ENCODE results near the gene SLC47A2. TPM values are rescaled to one million over a fixed set of nuclear protein-coding genes. Genes with fewer than 3 reads are reported as not detected.
A peak's percentile ranks its signal among the peaks of the same experiment; 100 is the strongest.

Gene SLC47A2
- total RNA-seq, 4 donors from 2014 or later = not detected

GRCh38 chr17:19709841-19710240, 6.5 kb downstream of the SLC47A2 start:
- H3K4me1 ChIP-seq = no peaks in the 10 kb centered on the region
- H3K27ac ChIP-seq (replicated peaks in 1 of 4) = no peak overlapping the region
- no peaks in the 10 kb centered on the region for H3K36me3 ChIP-seq
- no peaks in the 10 kb centered on the region for H3K9me3 ChIP-seq
- DNase-seq (ENCODE audit: extremely low spot score) = peak; percentile 66
- H3K27me3 ChIP-seq = no peaks in the 10 kb centered on the region
- TF ChIP-seq, protein P1, sequence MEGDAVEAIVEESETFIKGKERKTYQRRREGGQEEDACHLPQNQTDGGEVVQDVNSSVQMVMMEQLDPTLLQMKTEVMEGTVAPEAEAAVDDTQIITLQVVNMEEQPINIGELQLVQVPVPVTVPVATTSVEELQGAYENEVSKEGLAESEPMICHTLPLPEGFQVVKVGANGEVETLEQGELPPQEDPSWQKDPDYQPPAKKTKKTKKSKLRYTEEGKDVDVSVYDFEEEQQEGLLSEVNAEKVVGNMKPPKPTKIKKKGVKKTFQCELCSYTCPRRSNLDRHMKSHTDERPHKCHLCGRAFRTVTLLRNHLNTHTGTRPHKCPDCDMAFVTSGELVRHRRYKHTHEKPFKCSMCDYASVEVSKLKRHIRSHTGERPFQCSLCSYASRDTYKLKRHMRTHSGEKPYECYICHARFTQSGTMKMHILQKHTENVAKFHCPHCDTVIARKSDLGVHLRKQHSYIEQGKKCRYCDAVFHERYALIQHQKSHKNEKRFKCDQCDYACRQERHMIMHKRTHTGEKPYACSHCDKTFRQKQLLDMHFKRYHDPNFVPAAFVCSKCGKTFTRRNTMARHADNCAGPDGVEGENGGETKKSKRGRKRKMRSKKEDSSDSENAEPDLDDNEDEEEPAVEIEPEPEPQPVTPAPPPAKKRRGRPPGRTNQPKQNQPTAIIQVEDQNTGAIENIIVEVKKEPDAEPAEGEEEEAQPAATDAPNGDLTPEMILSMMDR (IDR thresholded peaks at IDR 0.05) = no peak
- no peak for TF ChIP-seq POLR2AphosphoS5 (IDR thresholded peaks at IDR 0.05)
- no peak for TF ChIP-seq EP300 (IDR thresholded peaks at IDR 0.05)
- TF ChIP-seq POLR2A (IDR thresholded peaks at IDR 0.05; ENCODE audit: low read depth) = no peak
- H3K4me3 ChIP-seq = no peak overlapping the region
- intact Hi-C loops (cut with DNase I) = no loop called here
- WGBS = 89% methylated on average over 3 of the region's 3 CpGs

DNA sequence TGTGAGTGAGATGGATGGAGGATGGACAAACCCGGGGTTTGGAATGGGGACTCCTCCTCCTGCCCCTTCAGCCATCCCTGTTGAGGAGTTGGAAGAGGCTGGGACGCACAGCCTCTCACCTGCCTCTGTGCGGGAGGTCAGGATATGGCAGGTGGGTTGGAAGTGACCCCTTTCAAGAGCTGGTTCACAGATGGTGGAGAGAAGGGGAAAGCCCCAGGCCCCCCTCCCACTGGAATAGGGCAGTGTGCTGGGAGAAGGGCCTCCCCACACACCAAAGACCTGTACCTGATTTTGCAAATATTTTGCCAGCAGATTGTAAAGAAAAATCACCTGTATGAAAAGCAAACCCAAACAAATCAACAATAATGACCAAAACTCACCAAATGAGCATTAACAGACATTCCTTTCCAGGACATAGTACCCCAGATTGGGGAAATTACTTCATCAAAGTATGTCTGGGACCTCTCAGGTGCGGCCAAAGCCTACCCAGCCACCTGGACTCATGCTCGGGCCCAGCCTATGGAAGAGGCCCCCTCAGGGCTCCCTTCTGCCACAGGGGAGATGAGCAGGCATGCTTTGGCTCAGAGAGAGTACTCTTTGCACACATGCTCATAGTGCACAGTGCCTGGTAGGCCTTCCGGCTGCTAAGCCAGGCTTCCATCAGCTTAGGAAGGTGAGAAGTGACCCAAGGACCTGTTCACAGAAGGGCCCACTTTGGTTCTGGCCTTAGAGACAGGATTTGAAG, 7.8 kb downstream of the SLC47A2 start:
- WGBS = 98% methylated on average over 6 of the region's 6 CpGs
- H3K4me3 ChIP-seq = no peak overlapping the region
- intact Hi-C loops (cut with DNase I) = no loop called here
- DNase-seq (ENCODE audit: extremely low spot score) = peak; percentile 75
- no peaks in the 10 kb centered on the region for H3K27me3 ChIP-seq
- no peaks in the 10 kb centered on the region for H3K36me3 ChIP-seq
- H3K27ac ChIP-seq (replicated peaks in 1 of 4) = no peak overlapping the region
- peaks cover 0 to 11% (median 3%) of the 10 kb centered on the region in 4 donors for H3K4me1 ChIP-seq
- no peaks in the 10 kb centered on the region for H3K9me3 ChIP-seq
- TF ChIP-seq POLR2AphosphoS5 (IDR thresholded peaks at IDR 0.05) (no peak), EP300 (IDR thresholded peaks at IDR 0.05) (no peak), POLR2A (IDR thresholded peaks at IDR 0.05; ENCODE audit: low read depth) (no peak)
- TF ChIP-seq, protein P1 (IDR thresholded peaks at IDR 0.05) = no peak

- peak; percentile 60 for DNase-seq (ENCODE audit: extremely low spot score)
- Histone ChIP-seq H3K36me3 (no peaks in the 10 kb centered on the region), H3K27ac (replicated peaks in 1 of 4) (no peak overlapping the region), H3K9me3 (no peaks in the 10 kb centered on the region), H3K4me3 (no peak overlapping the region), H3K27me3 (no peaks in the 10 kb centered on the region), H3K4me1 (peaks cover 6 to 20% (median 8%) of the 10 kb centered on the region in 4 donors)
- TF ChIP-seq, protein P1 (IDR thresholded peaks at IDR 0.05) = no peak
- TF ChIP-seq POLR2A (IDR thresholded peaks at IDR 0.05; ENCODE audit: low read depth) (no peak), POLR2AphosphoS5 (IDR thresholded peaks at IDR 0.05) (no peak), EP300 (IDR thresholded peaks at IDR 0.05) (no peak)
- WGBS = 91% methylated on average over 8 of the region's 11 CpGs
- intact Hi-C loops (cut with DNase I) = no loop called here
These were observed 8.6 kb downstream of the SLC47A2 start for GRCh38 chr17:19707728-19708221.

- peaks cover 6 to 24% (median 8%) of the 10 kb centered on the region in 4 donors for H3K4me1 ChIP-seq
- no peaks in the 10 kb centered on the region for H3K9me3 ChIP-seq
- H3K36me3 ChIP-seq = no peaks in the 10 kb centered on the region
- H3K4me3 ChIP-seq = no peak overlapping the region
- DNase-seq (ENCODE audit: extremely low spot score) = no peak
- intact Hi-C loops (cut with DNase I) = no loop called here
- no peaks in the 10 kb centered on the region for H3K27me3 ChIP-seq
- TF ChIP-seq POLR2A (IDR thresholded peaks at IDR 0.05; ENCODE audit: low read depth) (no peak), EP300 (IDR thresholded peaks at IDR 0.05) (no peak), POLR2AphosphoS5 (IDR thresholded peaks at IDR 0.05) (no peak)
- TF ChIP-seq, protein P1 (IDR thresholded peaks at IDR 0.05) = no peak
- no peak overlapping the region for H3K27ac ChIP-seq (replicated peaks in 1 of 4)
- 94% methylated on average over 6 of the region's 12 CpGs for WGBS
These were observed 9.3 kb downstream of the SLC47A2 start for GRCh38 chr17:19706791-19707727.

Data from esophagus muscularis mucosa (tissue), 4 donors.